ENCODE measurements around the gene LIAS.

LIAS gene

GRCh38 chr4:39469429-39470077, 10.7 kb downstream of the LIAS start:
- H3K4me3 ChIP-seq (ENCODE audit: control insufficient read depth, low read depth, low read length): no peak overlapping the region
- peak; percentile 86 for DNase-seq (ENCODE audit: low read depth)
- peak; percentile 94 for TF ChIP-seq CTCF (conservative IDR thresholded peaks at IDR 0.05; ENCODE audit: control insufficient read depth, insufficient read depth, low read depth, low read length)

GRCh38 chr4:39470402-39470801, 11.5 kb downstream of the LIAS start:
- TF ChIP-seq CTCF (conservative IDR thresholded peaks at IDR 0.05; ENCODE audit: control insufficient read depth, insufficient read depth, low read depth, low read length): no peak
- DNase-seq (ENCODE audit: low read depth): no peak

GRCh38 chr4:39472396-39472795, 13.5 kb downstream of the LIAS start:
- DNase-seq (ENCODE audit: low read depth): no peak
- H3K4me3 ChIP-seq (ENCODE audit: control insufficient read depth, low read depth, low read length): no peak overlapping the region
- TF ChIP-seq CTCF (conservative IDR thresholded peaks at IDR 0.05; ENCODE audit: control insufficient read depth, insufficient read depth, low read depth, low read length): no peak

More at GRCh38 chr4:39470402-39470801, 11.5 kb downstream of the LIAS start:
- no peak overlapping the region for H3K4me3 ChIP-seq (ENCODE audit: control insufficient read depth, low read depth, low read length)

- H3K4me3 ChIP-seq (ENCODE audit: control insufficient read depth, low read depth, low read length): no peak overlapping the region
- peak; percentile 31 for DNase-seq (ENCODE audit: low read depth)
- TF ChIP-seq CTCF (conservative IDR thresholded peaks at IDR 0.05; ENCODE audit: control insufficient read depth, insufficient read depth, low read depth, low read length): no peak
These were observed 17.5 kb downstream of the LIAS start for GRCh38 chr4:39476187-39476895.

GRCh38 chr4:39480251-39480650, 21.4 kb downstream of the LIAS start:
- no peak for TF ChIP-seq CTCF (conservative IDR thresholded peaks at IDR 0.05; ENCODE audit: control insufficient read depth, insufficient read depth, low read depth, low read length)
- DNase-seq (ENCODE audit: low read depth): no peak
- no peak overlapping the region for H3K4me3 ChIP-seq (ENCODE audit: control insufficient read depth, low read depth, low read length)

GRCh38 chr4:39480902-39481695, 22.2 kb downstream of the LIAS start:
- no peak for DNase-seq (ENCODE audit: low read depth)
- TF ChIP-seq CTCF (conservative IDR thresholded peaks at IDR 0.05; ENCODE audit: control insufficient read depth, insufficient read depth, low read depth, low read length): no peak
- no peak overlapping the region for H3K4me3 ChIP-seq (ENCODE audit: control insufficient read depth, low read depth, low read length)

All from fibroblast of mammary gland (primary cell).